DMS79 (cell line): ENCODE measurements around the gene CLBA1.
A peak's percentile ranks its signal among the peaks of the same experiment; 100 is the strongest.
"Not testable (repeated sequence)": the region's sequence is repeated elsewhere in the genome, so short reads cannot be mapped to it uniquely, and the experiment has no call there.

Experiments used
- DNase-seq: peaks from one replicate; lab custom pipeline; 2025; lab: John Stamatoyannopoulos, UW

CLBA1 gene

DNA sequence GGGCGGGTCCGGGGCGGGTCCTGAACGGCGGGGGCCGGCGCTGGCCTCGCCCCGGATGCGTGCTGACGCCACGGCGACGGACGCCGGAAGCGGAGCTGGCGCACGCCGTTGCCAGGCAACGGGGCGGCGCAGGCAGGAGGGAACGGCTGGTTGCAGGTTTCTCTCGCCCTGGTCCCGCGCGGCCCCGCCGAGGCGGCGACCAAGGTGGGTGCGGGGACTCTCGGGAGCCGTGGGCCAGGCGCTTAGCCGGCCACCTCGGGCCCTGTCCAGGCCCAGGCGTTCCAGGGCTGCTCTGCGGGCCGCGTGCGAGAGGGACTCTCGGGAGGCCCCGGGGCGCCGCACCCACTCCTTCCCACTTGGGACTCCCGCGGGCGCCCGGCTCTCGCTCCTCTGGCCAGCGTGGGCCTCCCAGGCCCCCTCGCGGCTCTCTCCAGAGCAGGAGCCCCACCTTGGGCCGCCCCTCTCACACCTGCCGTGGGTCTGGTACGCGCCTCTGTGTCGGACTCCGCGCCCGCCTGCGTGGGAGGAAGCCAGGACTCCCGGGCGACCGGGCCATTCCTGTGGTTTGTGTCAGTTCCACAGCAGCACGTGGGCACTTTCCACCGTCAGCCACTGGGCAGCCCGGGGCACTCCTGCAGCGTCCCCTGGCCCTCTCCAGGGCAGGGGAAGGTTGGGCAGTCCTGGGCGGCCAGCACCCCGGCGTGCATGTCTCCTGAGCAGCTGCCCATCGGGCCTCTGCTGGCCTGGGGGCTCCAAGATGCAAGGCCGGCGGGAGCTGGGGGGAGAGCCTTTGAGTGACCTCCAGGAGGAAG lies at the start of gene CLBA1:
Gene CLBA1 (plus strand): TSS at position 114 of the 812 bp plus-strand sequence. CDS start 644 bp downstream, at position 758.
- DNase-seq: peak; percentile 91

DNA sequence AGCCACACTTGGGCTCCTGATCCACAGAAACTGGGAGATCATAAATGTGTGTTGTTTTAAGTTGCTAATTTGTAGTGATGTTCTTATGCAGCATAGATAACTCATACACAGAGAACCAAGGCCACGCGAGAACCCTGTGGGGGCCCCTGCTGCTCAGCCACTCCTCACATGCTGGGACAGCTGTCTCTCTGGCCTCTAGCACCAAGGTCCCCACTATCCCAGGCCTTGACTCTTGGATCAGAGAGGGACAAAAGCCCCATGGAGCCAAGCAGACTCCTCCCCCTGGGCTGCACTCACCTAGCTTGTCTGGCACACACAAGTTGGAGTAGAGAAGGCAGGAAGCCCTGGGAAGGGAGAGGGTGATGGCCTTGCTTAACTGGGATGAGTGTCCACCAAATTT lies 49.6 kb upstream of the CLBA1 start:
- no peak for DNase-seq

DNA sequence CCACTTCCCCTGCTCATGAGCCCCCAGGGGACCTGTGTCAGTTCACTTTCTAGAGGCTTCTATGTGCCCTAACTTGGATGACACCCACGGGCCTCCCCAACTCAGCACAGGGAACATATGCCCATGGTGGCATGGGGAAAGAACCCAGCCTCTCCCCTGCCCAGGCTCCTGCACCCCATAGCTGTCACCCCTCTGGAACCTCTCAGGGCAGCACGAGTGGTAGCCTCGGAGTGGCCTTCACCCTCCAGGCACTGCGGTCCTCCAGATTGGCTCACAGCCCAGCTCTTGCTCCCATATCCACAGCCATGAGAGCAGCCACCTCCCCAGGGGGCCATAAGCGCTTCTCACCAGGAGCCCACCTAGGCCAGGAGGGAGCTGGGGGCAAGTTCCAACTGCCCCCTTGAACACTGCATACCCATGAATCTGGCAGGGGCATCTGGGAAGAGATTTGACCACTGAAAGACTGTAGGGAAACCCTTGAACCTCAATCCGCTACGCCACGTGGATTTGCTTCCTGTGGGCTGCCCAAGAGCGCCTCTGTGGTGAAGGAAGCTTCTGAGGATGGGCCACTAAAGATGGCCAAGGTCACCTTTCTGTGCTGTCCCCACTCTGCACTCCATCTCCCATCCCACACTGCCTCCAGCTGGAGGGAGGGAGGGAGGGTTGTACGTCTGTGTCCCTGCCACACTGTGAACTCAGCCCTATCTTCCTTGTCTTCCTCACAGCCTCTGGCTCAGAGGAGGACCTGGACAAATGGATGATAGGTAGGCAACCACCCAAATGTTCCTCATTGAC lies 49.0 kb upstream of the CLBA1 start:
- DNase-seq: no peak

DNA sequence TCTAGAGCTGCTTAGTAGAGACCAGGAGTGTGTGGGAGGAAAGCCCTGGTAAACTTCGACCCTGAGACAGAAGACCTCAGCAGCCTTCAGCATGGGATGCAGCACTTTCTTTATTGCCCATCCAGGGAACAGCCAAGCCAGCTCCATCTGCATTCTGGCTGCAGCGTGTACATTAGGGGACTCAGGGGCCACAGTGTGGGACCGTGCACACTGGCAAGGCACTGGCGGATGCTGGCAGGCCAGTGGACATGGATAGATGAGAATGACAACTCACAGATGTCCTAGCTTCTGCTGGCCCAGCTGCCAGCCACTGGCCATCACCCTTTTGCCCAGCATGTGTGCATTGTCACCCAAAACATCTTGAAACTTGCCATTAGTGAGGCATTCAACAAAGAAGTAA lies 48.4 kb upstream of the CLBA1 start:
- DNase-seq: no peak

DNA sequence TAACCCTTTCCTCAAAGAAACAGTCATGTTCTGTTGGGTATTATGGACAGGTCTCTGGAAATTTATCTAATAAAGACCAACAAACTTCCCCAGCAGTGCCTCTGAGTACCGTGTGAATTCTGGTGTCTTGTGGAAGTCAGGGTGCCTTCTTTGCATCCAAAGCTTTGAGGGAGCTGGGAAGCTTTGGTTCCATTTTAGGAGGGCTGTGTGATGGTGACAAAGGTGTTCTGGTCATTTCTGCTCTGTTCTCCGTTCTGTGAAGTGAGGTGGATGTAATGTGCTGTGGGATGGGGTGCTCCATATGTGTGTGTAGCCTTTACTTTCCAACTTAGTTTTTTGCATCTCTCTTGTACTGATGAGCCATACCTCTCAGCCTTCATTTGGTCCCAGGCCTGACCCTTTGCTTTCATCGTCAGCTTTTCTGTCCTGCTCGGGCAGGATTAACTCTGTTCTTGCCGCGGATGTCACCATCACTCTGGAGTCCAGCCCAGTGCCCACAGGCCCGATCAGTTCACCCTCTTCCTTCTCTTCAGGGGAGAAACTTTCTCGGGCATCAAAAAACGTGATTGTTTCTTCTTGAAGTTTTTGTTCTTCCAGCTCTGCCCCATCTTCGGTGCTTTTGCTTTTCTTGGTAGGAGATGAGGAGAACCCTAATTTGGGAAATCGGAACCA lies 47.8 kb upstream of the CLBA1 start:
- DNase-seq: no peak

DNA sequence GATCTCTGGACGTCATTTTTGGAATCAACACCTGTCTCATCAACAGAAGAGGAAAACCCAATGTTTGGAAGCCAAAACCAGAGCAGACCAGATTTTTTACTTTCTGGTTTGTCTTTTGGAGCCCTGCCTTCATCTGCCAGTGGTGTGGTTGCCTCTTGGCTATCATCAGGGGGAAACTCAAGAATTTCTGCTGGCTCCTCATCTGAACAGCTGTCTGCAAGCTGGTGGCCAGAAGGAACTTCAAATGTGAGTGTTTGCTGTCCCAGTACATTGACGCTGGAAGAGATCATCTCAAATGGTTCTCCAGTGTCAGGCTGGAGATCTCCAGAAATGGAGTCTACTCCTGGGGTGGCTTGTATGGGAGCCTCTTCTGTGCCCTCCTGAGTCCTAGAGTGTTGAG lies 47.2 kb upstream of the CLBA1 start:
- DNase-seq: peak; percentile 37

DNA sequence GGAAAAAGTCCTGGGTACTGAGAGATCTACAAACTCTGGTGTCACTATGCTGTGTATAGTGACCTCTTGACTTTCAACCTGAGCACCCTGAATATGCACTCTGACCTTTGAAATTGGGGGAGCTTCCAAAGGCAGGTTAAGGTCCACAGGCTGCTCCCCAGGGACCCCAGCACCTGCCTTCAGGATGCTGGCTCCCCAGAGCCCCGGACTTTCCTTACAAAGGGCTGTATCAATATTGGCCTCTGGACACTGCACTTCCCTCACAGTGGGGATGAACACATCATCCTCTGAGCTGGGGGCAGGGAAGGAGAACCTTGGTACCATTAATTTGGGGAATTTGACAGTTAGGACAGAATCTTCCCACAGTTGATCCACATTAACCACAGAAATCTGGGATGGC lies 46.6 kb upstream of the CLBA1 start:
- DNase-seq: no peak

DNA sequence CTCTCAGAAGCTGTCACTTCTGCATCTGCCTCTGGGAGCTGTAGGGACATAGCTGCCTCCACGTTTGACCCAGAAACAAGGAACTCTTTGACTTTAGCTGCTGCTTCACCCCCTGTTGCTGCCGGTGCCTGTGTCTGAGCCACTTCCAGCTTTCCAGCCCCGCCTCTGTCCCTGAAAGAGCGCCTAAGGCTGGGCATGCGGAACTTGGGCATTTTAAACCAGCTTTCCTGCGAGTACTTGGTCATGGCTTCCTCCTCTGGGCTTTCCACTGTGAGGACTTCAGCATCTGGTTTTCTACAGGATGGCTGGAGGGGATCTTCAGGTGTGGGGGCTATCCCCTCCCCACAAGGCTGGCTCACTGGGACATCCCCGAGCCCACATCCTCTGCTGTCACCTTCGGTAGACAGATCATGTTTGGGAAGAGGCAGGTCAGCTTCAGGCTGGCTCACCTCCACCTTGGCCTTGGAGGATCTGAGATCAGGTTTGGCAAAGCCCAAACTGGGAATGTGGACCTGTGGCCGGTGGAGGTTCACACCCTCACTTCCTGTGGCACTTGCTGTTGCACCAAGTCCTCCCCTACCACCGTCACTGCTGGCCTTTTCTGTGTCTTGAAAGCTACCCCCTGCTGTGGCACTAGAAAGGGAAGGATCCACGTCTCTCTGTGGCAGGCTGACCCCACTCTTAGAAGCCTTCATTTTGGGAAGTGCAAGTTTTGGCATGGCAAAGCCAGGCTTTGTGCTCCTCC lies 45.8 kb upstream of the CLBA1 start:
- no peak for DNase-seq

DNA sequence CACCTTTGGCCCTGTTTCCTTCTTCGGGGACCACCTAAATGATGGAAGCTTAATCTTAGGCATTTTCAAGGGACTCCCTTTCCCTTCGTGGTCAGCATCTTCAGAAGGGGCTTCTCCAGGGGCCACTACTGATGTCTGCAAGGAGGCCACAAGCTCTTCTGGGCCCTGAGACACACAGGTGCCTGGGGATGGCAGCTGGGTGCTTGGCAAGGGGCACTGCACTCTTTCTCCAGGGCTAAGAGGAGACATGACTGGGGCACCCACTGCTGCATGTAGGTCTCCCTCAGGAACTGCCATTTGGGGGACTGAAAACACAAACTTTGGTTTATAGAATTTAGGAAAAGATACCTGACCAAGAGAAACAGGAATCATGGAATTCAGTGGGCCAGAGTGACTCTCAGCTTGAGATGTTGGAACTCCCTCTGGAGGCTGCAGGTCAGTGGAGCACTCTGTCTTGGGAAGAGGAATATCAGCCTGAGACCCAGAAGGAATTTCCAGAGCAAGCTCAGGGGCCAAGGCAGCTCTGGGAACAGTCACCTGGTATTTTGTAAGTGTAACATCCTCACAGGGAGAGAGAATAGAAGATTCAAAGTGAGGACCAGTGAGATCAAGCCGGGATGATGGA lies 45.0 kb upstream of the CLBA1 start:
- no peak for DNase-seq

DNA sequence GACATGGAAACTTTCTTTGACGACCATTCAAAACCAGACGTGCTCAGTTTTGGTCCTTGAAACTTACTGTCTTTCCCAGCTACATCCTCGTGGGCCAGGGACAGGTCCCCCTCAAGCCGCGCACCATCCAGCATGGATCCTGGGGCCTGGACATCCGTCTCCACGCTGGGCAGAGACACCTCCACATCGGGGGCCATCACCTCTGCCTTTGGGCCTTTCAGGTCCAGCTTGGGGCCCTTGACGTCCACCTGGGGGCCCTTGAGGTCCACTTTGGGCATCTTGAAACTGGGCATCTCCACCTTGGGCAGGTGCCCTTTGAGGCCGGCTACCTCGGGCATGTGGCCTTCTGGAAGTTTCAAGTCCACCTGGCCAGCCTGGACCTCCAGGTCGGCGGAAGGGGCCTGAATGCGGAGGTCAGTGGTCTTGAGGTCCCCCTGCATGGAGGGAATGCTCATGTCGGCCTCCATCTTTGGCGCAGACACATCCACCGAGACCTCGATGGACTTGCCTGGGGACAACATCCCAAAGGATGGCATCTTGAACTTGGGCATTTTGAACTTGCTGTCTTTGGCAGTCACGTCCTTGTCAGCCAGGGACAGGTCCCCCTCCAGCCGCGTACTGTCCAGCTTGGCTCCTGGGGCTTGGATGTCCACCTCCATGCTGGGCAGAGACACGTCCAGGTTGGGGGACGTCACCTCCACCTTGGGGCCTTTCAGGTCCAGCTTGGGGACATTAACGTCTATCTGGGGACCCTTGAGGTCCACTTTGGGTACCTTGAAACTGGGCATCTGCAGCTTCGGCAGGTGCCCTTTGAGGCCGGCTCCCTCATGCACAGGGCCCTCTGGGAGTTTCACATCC lies 43.9 kb upstream of the CLBA1 start:
- no peak for DNase-seq

DNA sequence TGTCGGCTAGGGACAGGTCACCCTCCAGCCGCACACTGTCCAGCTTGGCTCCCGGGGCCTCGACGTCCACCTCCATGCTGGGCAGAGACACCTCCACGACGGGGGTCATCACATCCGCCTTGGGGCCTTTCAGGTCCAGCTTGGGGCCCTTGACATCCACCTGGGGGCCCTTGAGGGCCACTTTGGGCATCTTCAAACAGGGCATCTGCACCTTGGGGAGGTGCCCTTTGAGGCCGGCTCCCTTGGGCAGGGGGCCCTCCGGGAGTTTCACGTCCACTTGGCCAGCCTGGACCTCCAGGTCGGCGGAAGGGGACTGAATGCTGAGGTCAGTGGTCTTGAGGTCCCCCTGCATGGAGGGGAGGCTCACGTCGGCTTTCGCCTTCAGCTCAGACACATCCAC lies 43.0 kb upstream of the CLBA1 start:
- DNase-seq: no peak

DNA sequence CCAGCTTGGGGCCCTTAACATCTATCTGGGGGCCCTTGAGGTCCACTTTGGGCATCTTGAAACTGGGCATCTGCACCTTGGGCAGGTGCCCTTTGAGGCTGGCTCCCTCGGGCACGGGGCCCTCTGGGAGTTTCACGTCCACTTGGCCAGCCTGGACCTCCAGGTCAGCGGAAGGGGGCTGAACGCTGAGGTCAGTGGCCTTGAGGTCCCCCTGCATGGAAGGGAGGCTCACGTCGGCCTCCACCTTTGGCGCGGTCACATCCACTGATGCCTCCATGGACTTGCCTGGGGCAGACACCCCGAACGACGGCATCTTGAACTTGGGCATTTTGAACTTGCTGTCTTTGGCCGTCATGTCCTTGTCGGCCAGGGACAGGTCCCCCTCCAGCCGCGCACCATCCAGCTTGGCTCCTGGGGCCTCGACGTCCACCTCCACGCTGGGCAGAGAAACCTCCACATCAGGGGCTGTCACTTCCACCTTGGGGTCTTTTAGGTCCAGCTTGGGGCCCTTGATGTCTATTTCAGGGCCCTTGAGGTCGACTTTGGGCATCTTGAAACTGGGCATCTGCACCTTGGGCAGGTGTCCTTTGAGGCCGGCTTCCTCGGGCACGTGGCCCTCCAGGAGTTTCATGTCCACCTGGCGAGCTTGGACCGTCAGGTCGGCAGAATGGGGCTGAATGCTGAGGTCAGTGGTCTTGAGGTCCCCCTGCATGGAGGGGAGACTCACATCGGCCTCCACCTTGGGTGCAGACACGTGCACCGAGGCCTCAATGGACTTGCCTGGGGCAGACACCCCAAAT lies 42.2 kb upstream of the CLBA1 start:
- not testable (repeated sequence) for DNase-seq

DNA sequence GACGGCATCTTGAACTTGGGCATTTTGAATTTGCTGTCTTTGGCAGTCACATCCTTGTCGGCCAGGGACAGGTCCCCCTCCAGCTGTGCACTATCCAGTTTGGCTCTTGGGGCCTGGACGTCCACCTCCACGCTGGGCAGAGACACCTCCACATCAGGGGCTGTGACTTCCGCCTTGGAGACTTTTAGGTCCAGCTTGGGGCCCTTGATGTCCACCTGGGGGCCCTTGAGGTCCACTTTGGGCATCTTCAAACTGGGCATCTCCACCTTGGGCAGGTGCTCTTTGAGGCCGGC lies 41.6 kb upstream of the CLBA1 start:
- DNase-seq: not testable (repeated sequence)

DNA sequence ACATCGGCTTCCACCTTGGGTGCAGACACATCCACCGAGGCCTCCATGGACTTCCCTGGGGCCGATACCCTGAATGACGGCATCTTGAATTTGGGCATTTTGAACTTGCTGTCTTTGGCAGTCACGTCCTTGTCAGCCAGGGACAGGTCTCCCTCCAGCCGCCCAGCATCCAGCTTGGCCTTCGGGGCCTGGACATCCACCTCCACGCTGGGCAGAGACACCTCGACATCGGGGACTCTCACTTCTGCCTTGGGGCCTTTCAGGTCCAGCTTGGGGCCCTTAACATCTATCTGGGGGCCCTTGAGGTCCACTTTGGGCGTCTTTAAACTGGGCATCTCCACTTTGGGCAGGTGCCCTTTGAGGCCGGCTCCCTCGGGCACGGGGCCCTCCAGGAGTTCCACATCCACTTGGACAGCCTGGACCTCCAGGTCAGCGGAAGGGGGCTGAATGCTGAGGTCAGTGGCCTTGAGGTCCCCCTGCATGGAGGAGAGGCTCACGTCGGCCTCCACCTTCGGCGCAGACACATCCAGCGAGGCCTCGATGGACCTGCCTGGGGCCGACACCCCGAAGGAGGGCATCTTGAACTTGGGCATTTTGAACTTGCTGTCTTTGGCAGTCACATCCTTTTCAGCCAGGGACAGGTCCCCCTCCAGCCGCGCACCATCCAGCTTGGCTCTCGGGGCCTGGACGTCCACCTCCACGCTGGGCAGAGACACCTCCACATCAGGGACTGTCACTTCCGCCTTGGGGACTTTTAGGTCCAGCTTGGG lies 41.0 kb upstream of the CLBA1 start:
- DNase-seq: not testable (repeated sequence)

DNA sequence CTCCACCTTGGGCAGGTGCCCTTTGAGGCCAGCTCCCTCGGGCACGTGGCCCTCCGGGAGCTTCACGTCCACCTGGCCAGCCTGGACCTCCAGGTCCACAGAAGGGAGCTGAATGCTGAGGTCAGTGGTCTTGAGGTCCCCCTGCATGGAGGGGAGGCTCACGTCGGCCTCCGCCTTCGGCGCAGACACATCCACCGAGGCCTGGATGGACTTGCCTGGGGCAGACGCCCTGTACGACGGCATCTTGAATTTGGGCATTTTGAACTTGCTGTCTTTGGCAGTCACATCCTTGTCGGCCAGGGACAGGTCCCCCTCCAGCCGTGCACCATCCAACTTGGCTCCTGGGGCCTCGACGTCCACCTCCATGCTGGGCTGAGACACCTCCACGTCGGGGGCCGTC lies 40.3 kb upstream of the CLBA1 start:
- not testable (repeated sequence) for DNase-seq

DNA sequence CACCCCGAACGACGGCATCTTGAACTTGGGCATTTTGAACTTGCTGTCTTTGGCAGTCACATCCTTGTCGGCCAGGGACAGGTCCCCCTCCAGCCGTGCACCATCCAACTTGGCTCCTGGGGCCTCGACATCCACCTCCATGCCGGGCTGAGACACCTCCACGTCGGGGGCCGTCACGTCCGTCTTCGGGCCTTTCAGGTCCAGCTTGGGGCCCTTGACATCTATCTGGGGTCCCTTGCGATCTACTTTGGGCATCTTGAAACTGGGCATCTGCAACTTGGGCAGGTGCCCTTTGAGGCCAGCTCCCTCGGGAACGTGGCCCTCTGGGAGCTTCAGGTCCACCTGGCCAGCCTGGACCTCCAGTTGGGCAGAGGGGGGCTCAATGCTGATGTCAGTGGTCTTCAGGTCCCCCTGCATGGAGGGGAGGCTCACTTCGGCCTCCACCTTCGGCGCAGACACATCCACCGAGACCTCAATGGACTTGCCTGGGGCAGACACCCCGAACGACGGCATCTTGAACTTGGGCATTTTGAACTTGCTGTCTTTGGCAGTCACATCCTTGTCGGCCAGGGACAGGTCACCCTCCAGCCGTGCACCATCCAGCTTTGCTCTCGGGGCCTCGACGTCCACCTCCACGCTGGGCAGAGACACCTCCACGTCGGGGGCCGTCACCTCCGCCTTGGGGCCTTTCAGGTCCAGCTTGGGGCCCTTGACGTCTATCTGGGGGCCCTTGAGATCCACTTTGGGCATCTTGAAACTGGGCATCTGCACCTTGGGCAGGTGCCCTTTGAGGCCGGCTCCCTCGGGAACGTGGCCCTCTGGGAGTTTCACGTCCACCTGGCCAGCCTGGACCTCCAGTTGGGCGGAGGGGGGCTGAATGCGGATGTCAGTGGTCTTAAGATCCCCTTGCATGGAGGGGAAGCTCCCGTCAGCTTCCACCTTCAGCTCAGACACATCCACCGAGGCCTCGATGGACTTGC lies 39.3 kb upstream of the CLBA1 start:
- DNase-seq: not testable (repeated sequence)

DNA sequence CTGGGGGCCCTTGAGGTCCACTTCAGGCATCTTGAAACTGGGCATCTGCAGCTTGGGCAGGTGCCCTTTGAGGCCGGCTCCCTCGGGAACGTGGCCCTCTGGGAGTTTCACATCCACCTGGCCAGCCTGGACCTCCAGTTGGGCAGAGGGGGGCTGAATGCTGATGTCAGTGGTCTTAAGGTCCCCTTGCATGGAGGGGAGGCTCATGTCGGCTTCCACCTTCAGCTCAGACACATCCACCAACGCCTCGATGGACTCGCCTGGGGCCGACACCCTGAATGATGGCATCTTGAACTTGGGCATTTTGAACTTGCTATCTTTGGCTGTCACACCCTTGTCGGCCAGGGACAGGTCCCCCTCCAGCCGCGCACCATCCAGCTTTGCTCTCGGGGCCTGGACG lies 38.4 kb upstream of the CLBA1 start:
- not testable (repeated sequence) for DNase-seq
